Measurements from ENCODE around the gene EMC7. TPM values are rescaled to one million over a fixed set of nuclear protein-coding genes. Genes with fewer than 3 reads are reported as not detected.
"Not testable (repeated sequence)": the region's sequence is repeated elsewhere in the genome, so short reads cannot be mapped to it uniquely, and the experiment has no call there.

The EMC7 gene
- total and polyA plus RNA-seq, 2 experiments from 2014 or later = 63.2 to 191 TPM

- Histone ChIP-seq H3K27me3 (no peaks in the 10 kb centered on the region), H3K27ac (peak overlapping the region; percentile 22), H4K20me1 (ENCODE audit: insufficient read depth, poor library complexity, severe bottlenecking) (no peaks in the 10 kb centered on the region), H3K36me3 (replicated peaks; ENCODE audit: insufficient read depth, low read depth) (no peaks in the 10 kb centered on the region), H3K9me3 (ENCODE audit: low read depth) (peaks cover 1% of the 10 kb centered on the region), H2AFZ (no peak overlapping the region), H3K4me3 (no peak overlapping the region), H3K9me2 (replicated peaks; ENCODE audit: insufficient read depth) (no peaks in the 10 kb centered on the region), H3K4me2 (no peak overlapping the region), H3K79me2 (no peaks in the 10 kb centered on the region), H3K4me1 (ENCODE audit: insufficient read depth) (no peaks in the 10 kb centered on the region)
- no peak for TF ChIP-seq EZH2 (IDR thresholded peaks at IDR 0.05; ENCODE audit: borderline replicate concordance)
- no peak for TF ChIP-seq EZH2phosphoT487 (IDR thresholded peaks at IDR 0.05; ENCODE audit: low read depth, severe bottlenecking, unreplicated experiment)
- TF ChIP-seq, protein P1, sequence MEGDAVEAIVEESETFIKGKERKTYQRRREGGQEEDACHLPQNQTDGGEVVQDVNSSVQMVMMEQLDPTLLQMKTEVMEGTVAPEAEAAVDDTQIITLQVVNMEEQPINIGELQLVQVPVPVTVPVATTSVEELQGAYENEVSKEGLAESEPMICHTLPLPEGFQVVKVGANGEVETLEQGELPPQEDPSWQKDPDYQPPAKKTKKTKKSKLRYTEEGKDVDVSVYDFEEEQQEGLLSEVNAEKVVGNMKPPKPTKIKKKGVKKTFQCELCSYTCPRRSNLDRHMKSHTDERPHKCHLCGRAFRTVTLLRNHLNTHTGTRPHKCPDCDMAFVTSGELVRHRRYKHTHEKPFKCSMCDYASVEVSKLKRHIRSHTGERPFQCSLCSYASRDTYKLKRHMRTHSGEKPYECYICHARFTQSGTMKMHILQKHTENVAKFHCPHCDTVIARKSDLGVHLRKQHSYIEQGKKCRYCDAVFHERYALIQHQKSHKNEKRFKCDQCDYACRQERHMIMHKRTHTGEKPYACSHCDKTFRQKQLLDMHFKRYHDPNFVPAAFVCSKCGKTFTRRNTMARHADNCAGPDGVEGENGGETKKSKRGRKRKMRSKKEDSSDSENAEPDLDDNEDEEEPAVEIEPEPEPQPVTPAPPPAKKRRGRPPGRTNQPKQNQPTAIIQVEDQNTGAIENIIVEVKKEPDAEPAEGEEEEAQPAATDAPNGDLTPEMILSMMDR (IDR thresholded peaks at IDR 0.05; ENCODE audit: poor library complexity) = no peak
- DNase-seq (ENCODE audit: low spot score) = no peak
- 73% methylated on average over 3 of the region's 3 CpGs for WGBS (ENCODE audit: low lambda C conversion rate, missing lambda C conversion rate)
Measured at GRCh38 chr15:34055868-34056595, 45.6 kb downstream of the EMC7 start.

DNA sequence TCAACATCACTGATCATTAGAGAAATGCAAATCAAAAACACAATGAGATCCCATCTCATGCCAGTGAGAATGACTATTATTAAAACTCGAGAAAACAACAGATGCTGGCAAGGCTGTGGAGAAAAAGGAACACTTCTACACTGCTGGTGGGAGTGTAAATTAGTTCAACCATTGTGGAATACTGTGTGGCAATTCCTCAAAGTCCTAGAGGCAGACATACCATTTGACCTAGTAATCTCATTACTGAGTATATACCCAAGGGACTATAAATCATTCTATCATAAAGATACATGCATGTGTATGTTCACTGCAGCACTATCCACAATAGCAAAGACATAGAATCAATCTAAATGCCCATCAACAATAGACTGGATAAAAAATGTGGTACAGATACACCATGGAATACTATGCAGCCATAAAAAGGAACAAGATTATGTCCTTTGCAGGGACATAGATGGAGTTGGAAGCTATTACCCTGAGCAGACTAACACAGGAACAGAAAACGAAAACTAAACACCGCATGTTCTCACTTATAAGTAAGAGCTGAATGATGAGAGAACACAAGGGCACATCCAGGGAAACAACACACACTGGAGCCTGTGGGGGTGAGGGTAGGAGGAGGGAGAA lies 47.5 kb downstream of the EMC7 start:
- Histone ChIP-seq H2AFZ (no peak overlapping the region), H3K36me3 (replicated peaks; ENCODE audit: insufficient read depth, low read depth) (no peaks in the 10 kb centered on the region), H3K79me2 (no peaks in the 10 kb centered on the region), H3K27me3 (no peaks in the 10 kb centered on the region), H3K9me2 (replicated peaks; ENCODE audit: insufficient read depth) (no peaks in the 10 kb centered on the region), H3K4me1 (ENCODE audit: insufficient read depth) (no peaks in the 10 kb centered on the region), H3K27ac (no peak overlapping the region), H3K9me3 (ENCODE audit: low read depth) (peaks cover 8% of the 10 kb centered on the region), H3K4me3 (no peak overlapping the region), H3K4me2 (no peak overlapping the region), H4K20me1 (ENCODE audit: insufficient read depth, poor library complexity, severe bottlenecking) (no peaks in the 10 kb centered on the region)
- TF ChIP-seq EZH2phosphoT487 (IDR thresholded peaks at IDR 0.05; ENCODE audit: low read depth, severe bottlenecking, unreplicated experiment) (no peak), EZH2 (IDR thresholded peaks at IDR 0.05; ENCODE audit: borderline replicate concordance) (no peak)
- TF ChIP-seq, protein P1 (IDR thresholded peaks at IDR 0.05; ENCODE audit: poor library complexity) = no peak
- DNase-seq (ENCODE audit: low spot score) = no peak
- 96% methylated on average over 3 of the region's 3 CpGs for WGBS (ENCODE audit: low lambda C conversion rate, missing lambda C conversion rate)

GRCh38 chr15:34050385-34050784 lies 51.3 kb downstream of the EMC7 start:
- WGBS (ENCODE audit: low lambda C conversion rate, missing lambda C conversion rate) = 81% methylated on average over 1 of the region's 1 CpG

DNA sequence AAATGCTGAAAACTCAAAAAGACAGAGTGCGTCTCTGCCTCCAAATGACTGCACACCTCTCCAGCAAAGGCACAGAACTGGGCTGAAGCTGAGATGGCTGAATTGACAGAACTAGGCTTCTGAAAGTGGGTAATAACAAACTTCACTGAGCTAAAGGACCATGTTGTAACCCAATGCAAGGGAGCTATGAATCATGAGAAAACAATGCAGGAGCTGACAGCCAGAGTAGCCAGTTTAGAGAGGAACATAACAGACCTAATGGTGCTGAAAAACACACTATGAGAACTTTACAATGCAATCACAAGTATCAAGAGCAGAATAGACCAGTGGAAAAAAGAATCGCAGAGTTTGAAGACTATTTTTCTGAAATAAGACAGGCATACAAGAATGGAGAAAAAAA lies 52.5 kb downstream of the EMC7 start:
- Histone ChIP-seq H4K20me1 (ENCODE audit: insufficient read depth, poor library complexity, severe bottlenecking) (no peaks in the 10 kb centered on the region), H3K27me3 (no peaks in the 10 kb centered on the region), H3K4me1 (ENCODE audit: insufficient read depth) (peaks cover 5% of the 10 kb centered on the region), H3K4me2 (no peak overlapping the region), H3K9me2 (replicated peaks; ENCODE audit: insufficient read depth) (no peaks in the 10 kb centered on the region), H3K79me2 (no peaks in the 10 kb centered on the region), H3K9me3 (ENCODE audit: low read depth) (peaks cover 8% of the 10 kb centered on the region), H2AFZ (no peak overlapping the region), H3K36me3 (replicated peaks; ENCODE audit: insufficient read depth, low read depth) (no peaks in the 10 kb centered on the region), H3K4me3 (no peak overlapping the region), H3K27ac (no peak overlapping the region)
- TF ChIP-seq EZH2phosphoT487 (IDR thresholded peaks at IDR 0.05; ENCODE audit: low read depth, severe bottlenecking, unreplicated experiment) = no peak
- TF ChIP-seq, protein P1 (IDR thresholded peaks at IDR 0.05; ENCODE audit: poor library complexity) = no peak
- TF ChIP-seq EZH2 (IDR thresholded peaks at IDR 0.05; ENCODE audit: borderline replicate concordance) = no peak
- peak; percentile 25 for DNase-seq (ENCODE audit: low spot score)
- WGBS (ENCODE audit: low lambda C conversion rate, missing lambda C conversion rate) = 94% methylated on average over 2 of the region's 2 CpGs

More at GRCh38 chr15:34050385-34050784, 51.3 kb downstream of the EMC7 start:
- H3K27ac ChIP-seq; H3K9me2 ChIP-seq (replicated peaks; ENCODE audit: insufficient read depth); H3K36me3 ChIP-seq (replicated peaks; ENCODE audit: insufficient read depth, low read depth); H3K9me3 ChIP-seq (ENCODE audit: low read depth); H3K79me2 ChIP-seq; H3K27me3 ChIP-seq; H4K20me1 ChIP-seq (ENCODE audit: insufficient read depth, poor library complexity, severe bottlenecking); H3K4me1 ChIP-seq (ENCODE audit: insufficient read depth); H2AFZ ChIP-seq; DNase-seq (ENCODE audit: low spot score); H3K4me3 ChIP-seq; H3K4me2 ChIP-seq: not testable (repeated sequence)
